HG03520 (cell line): ENCODE measurements around the gene ARHGEF38.

Experiments
- ATAC-seq: cut with Tn5 transposase; IDR thresholded peaks from one replicate; pipeline ENCODE4 v1.9.1; 2021; ENCODE audit warnings: mild to moderate bottlenecking, moderate library complexity; ENCODE audit not compliant: unreplicated experiment

ARHGEF38 gene

GRCh38 chr4:105556206-105556605 is 3.8 kb downstream of the ARHGEF38 start:
- no peak for ATAC-seq

DNA sequence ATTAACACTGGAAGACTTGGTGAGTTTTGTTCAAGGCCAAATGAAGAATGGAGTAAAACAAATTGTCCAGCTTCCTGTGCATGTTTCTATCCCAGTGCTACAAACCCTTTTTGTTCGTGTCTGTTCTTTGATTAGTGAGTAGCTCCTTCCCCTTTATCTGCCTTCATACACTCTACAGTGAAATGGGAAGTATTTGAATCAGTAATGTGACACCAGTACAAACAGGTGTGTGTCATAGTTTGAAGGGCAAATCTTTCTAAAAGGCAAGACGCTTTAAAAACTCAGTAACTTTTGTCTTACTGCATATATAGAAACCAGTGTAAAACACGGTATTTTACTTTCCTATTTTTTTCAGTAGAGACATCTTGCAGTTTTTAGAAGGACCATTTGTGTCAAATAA is 5.9 kb downstream of the ARHGEF38 start:
- no peak for ATAC-seq

- no peak for ATAC-seq
Measured at GRCh38 chr4:105560421-105560848, 8.0 kb downstream of the ARHGEF38 start.

GRCh38 chr4:105563352-105563751 is 10.9 kb downstream of the ARHGEF38 start:
- ATAC-seq: no peak

DNA sequence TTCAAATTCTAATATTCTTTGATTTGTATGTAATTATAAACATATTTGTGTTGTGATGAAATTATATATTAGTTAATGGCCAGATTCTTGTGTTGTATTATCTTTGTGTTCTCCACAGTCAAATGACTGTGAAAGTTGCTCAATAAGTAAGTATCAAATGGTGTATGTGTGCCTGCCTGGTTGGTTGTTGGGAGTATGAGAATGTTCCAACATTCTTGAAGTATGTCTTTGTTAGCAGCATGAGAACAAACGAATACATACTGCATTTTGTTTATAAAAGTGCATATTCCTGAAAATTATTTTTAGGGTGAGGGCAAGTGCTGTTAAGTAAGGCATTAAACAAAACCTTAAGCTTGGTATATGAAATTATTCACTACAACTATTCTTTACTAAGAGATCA is 16.2 kb downstream of the ARHGEF38 start:
- ATAC-seq: no peak

- no peak for ATAC-seq
Measured at GRCh38 chr4:105569057-105569865, 16.8 kb downstream of the ARHGEF38 start.

DNA sequence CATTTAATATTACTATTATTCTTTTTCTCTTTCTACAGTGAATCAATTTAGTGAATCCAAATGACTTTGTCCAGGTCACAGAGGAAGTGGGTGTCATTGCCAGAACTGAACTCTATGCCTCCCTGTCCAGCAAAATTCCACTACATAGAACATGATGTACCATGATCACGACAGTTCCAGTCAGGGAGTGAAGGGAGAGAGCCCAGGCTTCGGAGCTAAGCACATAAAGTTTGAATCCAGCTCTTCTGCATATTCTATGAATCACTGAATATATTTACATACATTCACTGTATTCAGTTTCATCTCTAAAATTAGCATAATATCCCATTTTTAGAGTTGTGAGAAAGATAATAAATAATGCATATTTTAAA is 17.4 kb downstream of the ARHGEF38 start:
- no peak for ATAC-seq

DNA sequence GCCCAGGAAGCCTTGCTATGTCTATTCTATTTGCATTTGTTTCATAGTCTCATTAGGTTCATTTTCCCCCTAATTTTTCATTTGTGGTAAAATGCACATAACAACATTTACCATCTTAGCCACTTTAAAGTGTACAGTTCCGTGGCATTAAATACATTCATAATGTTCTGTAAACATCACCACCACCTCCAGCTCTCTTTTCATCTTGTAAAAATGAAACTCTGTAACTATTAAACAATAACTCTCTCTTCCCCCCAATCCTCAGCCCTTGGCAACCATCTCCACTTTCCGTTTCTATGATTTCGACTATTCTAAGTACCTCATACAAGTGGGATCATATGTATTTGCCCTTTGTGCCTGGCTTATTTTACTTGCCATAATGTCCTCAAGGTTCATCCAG is 19.9 kb downstream of the ARHGEF38 start:
- no peak for ATAC-seq

DNA sequence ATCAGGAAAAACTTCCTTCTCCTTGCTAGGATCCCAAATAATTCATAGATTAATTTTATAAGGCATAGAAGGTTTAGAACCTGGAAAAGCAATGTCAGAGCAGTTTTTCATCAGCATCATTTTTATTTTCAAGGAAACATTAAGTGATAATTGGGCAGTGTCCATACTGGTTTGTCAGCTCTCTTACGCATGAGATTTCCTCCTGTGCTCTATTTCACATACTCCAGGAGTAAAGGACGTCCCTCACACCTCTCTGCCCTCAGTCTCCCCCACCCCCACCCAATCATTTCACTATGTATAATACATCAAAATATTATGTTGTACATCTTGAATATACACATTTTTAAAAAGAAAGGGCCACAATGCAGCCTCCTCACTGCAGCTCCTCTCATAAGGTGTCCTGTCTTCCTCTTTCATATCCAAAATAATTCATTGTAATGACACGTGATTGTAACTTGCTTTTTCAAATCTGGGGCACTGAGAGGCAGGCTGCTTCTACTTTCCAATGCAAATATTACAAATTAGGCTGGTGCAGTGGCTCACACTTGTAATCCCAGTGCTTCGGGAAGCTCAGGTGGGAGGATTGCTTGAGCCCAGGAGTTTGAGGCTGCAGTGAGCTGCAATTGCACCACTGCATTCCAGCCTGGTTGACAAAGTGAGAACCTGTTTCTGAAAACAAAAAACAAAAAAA is 34.4 kb downstream of the ARHGEF38 start:
- ATAC-seq: no peak

DNA sequence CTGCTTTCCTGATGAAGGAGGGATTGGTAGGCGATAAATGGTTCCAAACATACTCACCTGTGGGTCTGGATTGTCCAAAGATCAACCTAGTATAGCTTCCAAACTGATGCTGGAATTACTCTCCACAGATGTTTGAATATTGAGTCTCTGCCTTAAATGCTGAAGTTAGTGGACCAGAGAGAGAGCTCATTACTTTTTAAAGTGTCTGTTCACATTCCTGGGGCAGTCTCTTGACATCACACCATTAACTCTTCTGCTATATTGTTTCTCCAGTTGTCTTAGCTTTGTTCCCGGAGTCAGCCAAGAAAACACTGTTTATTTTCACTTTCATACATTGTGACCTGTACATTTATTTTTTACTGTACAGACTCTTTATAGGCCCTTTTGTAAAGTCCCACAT is 35.4 kb downstream of the ARHGEF38 start:
- ATAC-seq: no peak

DNA sequence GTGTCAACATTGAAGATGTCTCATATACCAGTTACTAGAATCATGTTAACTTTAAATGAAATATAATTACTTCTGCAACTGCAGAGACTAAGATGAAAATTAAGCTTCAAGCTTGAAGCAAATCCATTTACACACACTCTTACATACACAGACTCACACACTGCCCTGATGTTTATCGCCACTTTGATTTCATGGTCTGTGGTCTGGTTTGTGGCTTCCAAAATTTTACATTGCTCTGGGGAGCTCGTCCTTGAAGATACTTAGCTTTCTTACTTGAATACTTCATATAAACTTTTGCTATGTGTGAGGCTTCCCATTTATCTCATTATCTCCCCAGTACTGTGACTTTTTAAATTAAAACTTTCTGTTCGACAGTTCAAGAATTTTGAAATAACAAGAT is 35.8 kb downstream of the ARHGEF38 start:
- no peak for ATAC-seq

DNA sequence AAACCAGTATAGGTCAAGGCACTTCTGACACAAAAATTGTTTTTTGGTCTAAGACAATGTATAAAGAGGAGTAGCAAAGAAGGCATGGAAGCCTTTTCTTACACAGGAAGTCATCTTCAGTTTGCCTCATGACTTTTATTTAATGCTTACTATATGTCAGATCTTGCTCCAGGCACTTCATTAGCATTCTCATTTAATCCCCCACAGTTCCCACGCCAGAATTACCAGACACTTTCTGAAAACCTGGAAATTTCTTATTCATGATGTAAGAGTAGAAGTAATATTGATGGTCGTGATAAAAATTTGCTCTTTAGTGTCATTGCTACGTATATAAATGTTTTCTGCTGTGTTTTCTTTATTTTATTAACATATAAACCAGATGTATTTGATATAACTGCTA is 39.2 kb downstream of the ARHGEF38 start:
- no peak for ATAC-seq

DNA sequence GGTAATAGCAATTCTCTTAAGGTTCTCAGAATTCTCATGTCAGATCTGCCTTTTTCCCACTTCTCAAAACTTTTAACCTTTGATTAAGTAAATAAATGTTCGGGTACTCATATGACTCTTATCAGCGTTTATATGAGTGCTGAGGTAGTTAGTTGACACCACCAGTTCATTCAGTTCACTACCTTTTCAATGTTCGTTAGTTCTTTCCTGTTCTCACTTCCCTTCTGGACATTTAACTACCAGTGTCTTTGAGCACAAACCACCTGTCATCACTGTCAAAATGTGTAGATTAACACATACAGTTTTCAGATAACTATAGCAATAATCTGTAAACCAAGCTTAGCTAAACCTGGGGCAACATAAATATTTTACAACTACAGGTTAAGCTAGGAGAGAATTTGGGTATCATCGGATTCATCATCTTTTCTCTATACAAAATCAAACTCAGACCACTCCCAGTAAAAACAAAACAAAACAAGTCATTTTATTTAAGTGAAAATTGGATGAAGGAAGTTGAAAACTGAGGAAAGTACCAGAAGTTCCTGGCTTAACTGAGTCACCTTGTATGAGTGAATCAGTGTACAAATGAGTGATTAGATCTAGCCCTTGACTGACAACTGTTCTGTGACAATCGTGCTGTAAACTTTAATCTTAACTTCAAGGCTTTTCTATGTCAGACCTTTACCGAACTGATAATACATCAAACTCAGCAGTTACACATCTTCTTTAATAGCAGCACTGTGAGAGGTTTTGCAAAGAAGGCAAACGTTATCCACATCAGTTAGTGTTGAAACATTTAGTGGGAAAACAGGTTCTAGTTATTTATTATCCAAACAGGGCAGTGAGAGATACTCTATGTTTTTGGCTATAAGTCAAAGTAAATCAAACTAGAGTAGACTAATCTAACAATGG is 41.9 kb downstream of the ARHGEF38 start:
- peak; percentile 93 for ATAC-seq

- ATAC-seq: no peak
Measured at GRCh38 chr4:105596684-105597083, 44.3 kb downstream of the ARHGEF38 start.

DNA sequence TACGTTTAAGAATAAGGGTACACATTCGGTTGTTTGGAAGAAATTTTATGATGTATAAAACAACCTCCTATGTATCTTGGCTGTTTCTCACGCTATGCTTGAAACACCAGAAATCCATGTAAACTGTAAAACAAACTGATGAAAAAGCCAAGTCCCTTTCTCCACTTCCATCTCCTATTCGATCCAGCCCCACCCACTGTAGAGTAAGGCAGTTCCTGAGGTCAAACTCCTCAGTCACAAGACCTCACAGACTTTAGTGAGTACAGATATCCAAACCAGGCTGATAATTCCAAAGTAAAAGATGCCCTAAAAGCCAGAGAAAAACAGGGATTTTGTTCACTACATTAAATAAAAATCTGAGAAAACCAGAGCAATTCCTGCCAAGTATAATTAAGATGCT is 45.6 kb downstream of the ARHGEF38 start:
- ATAC-seq: no peak

- ATAC-seq: no peak
Measured at GRCh38 chr4:105598787-105599186, 46.4 kb downstream of the ARHGEF38 start.

GRCh38 chr4:105599482-105599881 is 47.1 kb downstream of the ARHGEF38 start:
- ATAC-seq: no peak

DNA sequence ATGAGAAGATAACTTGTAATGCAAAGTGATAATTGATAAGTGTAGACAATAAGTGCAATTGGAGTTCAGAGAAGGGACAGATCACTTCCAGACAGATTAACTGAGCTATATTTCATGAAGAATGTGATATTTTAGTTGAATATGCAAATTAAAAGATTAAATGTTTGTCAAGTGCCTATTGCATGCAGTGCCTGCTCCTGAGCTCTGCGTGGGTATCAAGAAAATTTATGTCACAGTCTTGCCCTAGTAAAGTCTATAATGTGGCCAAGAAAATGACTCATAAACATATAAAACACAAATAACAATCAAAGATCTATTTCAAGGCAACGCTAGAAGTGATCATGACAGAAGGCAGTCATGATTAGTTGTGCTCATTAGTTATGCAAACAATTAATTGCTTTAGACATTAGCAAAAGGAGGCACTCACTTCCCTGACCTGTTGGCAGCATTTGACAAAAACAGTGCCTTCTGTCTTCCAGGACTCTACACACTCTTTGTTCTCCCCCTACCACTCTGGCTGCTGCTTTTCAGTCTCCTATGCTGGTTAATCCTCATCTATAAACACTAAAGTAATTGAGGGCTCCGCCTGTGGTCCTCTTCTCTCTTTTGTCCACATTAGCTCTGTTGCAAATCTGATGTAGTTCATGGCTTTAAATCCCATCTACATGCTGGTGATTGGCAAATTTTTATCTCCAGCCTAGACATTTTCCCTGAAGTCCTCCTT is 47.7 kb downstream of the ARHGEF38 start:
- no peak for ATAC-seq

DNA sequence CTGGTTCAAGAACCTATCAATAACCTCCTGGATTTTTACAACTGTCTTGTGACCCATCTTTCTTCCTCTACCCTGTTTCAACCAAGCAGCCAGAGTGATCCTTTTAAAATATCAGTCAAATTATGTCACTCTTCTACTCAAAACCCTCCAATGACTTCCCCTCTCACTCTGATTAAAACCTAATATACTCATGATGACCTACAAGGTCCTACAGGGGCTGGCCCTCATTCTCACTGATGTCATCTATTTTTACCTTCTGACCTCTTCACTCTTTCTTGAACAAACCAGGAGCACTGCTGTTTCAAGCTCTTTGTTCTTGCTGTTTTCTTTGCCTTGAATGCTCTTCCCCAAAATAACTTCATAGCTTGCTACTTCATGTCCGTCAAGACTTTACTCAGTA is 48.5 kb downstream of the ARHGEF38 start:
- no peak for ATAC-seq

GRCh38 chr4:105601406-105601805 is 49.0 kb downstream of the ARHGEF38 start:
- no peak for ATAC-seq

GRCh38 chr4:105603158-105603557 is 50.7 kb downstream of the ARHGEF38 start:
- ATAC-seq: no peak
